ENCODE measurements around the gene SPAG7. TPM values are rescaled to one million over a fixed set of nuclear protein-coding genes. Genes with fewer than 3 reads are reported as not detected.

SPAG7 gene
- total and polyA plus RNA-seq, 3 donors from 2014 or later, result 54.9 to 79.5 (median 66.1) TPM

- H3K36me3 ChIP-seq (ENCODE audit: low read depth, missing control alignments), result no peaks in the 10 kb centered on the region
- no peak for TF ChIP-seq POLR2A (IDR thresholded peaks at IDR 0.05)
- TF ChIP-seq CTCF (IDR thresholded peaks at IDR 0.05), result no peak
- H3K27me3 ChIP-seq, result no peaks in the 10 kb centered on the region
- no peak for DNase-seq
- intact Hi-C loops (cut with DNase I; ENCODE audit: low total_unique reads), result no loop called here
- H3K4me1 ChIP-seq, result peaks cover 20% of the 10 kb centered on the region
- 91 to 94% methylated on average over 20 of the region's 20 CpGs for WGBS, 2 donors
- H3K27ac ChIP-seq, result no peak overlapping the region
- no peaks in the 10 kb centered on the region for H3K9me3 ChIP-seq
- H3K4me3 ChIP-seq, result no peak overlapping the region
Observed at GRCh38 chr17:5002121-5002788, 34.6 kb upstream of the SPAG7 start.

DNA sequence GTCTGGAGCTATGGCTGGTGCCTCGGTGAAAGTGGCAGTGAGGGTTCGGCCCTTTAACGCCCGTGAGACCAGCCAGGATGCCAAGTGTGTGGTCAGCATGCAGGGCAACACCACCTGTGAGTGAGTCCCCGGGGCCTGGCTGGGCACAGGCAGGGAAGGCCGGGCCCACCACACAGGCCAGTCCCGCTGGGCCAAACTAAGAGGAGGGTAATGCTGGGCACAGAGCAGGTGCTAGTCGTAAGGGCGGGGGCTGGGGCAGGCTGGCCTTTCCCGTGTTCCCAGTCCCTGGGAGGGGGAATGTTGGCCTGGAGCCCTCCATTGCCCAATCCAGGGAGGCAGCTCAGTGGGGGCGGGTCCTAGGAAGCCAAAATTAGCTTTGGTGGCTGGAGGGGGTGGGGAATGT is 32.6 kb upstream of the SPAG7 start:
- TF ChIP-seq POLR2A (IDR thresholded peaks at IDR 0.05), result no peak
- no peak for TF ChIP-seq CTCF (IDR thresholded peaks at IDR 0.05)
- WGBS, 2 donors, result 79 to 83% methylated on average over 8 to 11 of the region's 11 CpGs
- no peak overlapping the region for H3K27ac ChIP-seq
- no peaks in the 10 kb centered on the region for H3K36me3 ChIP-seq (ENCODE audit: low read depth, missing control alignments)
- H3K9me3 ChIP-seq, result no peaks in the 10 kb centered on the region
- no peaks in the 10 kb centered on the region for H3K27me3 ChIP-seq
- intact Hi-C loops (cut with DNase I; ENCODE audit: low total_unique reads), result no loop called here
- no peak for DNase-seq
- no peak overlapping the region for H3K4me3 ChIP-seq
- peaks cover 20% of the 10 kb centered on the region for H3K4me1 ChIP-seq

DNA sequence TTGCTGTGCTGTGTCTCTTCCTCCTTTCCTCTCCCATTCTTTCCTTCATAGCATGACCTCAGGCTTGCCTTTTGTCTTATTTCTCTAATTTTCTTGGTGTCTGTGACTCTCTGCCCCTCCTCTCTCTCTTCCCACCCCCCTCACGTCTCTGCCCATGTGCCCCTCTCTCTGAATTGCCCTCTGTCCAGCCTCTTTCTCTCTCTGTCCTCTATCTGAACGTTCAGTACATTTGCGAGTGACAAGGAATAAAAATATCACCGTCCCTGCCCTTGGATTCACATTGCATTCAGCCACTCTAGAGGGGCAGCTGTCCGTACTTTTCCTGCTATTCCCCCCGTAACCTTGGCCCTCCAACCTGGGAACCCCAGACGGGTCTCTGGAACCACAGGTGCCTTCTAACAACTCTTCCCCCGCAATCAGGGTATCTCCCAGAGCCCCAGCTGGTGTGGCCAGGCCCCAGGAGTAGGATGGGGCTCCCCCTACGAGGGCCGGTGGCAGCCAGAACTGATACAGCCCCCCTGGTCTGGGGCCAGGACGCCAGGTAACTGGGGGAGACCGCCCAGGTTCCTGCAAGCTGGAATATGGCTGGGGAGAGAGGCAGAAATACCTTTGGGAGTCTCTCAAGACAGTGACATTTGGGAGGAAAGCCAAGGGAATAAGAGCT is 31.9 kb upstream of the SPAG7 start:
- no peak for DNase-seq
- Histone ChIP-seq H3K4me3 (no peak overlapping the region), H3K27me3 (no peaks in the 10 kb centered on the region), H3K27ac (no peak overlapping the region), H3K4me1 (peaks cover 20% of the 10 kb centered on the region), H3K36me3 (ENCODE audit: low read depth, missing control alignments) (no peaks in the 10 kb centered on the region), H3K9me3 (no peaks in the 10 kb centered on the region)
- WGBS, 2 donors, result 67 to 71% methylated on average over 11 to 12 of the region's 12 CpGs
- TF ChIP-seq CTCF (IDR thresholded peaks at IDR 0.05), result no peak
- TF ChIP-seq POLR2A (IDR thresholded peaks at IDR 0.05), result no peak
- intact Hi-C loops (cut with DNase I; ENCODE audit: low total_unique reads), result no loop called here

DNA sequence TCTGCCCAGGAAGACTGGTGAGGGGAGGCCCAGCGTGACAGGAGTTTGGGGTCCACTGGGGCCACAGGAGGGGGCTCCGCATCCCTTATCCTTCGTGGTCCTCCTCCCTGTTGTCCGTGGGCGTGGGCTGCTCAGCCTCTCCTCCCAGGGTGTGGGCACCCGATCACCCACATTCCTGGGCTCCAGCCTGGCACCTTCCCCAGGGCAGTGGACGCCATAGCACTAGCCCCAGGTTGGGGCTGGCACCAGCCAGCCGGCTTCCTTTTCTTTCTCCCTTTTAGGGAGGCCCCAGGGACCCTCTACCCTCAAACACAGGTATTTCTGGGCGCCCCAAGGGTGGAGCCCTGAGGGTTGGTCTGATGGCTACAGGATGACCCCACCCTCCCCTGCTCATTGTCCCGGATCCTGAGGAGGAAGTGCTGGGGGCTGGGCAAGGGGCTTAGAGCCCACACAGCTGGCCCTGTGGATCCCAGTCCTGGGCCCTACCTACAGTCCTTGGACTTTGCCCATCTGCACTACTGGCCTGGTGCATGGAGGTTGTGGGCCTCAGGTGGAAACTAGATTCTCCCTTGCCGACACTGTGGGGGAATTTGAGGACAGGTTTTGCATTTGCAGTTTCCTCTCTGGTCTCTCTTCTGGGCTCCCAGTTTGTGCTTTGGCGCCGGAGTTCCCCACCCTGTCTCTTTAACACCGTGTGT is 31.3 kb upstream of the SPAG7 start:
- DNase-seq, result no peak
- no peaks in the 10 kb centered on the region for H3K27me3 ChIP-seq
- intact Hi-C loops (cut with DNase I; ENCODE audit: low total_unique reads), result no loop called here
- peak overlapping the region; percentile 85 to 89 for H3K4me3 ChIP-seq
- H3K36me3 ChIP-seq (ENCODE audit: low read depth, missing control alignments), result no peaks in the 10 kb centered on the region
- peak overlapping the region in 1 of 2 donors; percentile 72 for H3K27ac ChIP-seq
- 17 to 19% methylated on average over 4 to 14 of the region's 14 CpGs for WGBS, 2 donors
- TF ChIP-seq CTCF (IDR thresholded peaks at IDR 0.05) (no peak), POLR2A (IDR thresholded peaks at IDR 0.05) (no peak)
- H3K9me3 ChIP-seq, result no peaks in the 10 kb centered on the region
- H3K4me1 ChIP-seq, result peaks cover 20% of the 10 kb centered on the region
